IPS-NIHi11 (cell line): Measurements from ENCODE around the gene CCNF.

Source experiments
- DNase-seq: peaks from one replicate; pipeline ENCODE4 v3.0.0; 2012; ENCODE audit warnings: mixed read lengths, low spot score

CCNF gene

GRCh38 chr16:2501946-2502895 is 73.0 kb downstream of the CCNF start:
- no peak for DNase-seq

DNA sequence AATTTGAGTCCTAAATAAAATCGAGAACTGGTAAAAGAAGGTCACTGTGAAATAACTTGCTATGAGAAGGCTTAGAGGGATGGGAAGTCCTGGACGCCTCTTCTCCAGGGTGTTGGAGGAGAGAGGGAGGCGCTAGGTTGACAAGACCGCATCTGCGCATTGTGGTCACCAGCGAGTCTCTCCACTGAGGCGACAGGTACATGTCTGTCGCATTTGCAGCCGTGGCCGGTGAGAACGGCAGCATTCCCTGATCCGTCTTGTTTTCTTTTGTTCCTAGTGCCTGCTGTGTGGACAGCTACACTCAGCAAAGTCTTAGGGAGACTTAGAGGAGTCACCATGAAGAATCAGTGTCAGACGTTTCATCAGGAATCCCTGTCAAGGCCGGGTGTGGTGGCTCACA is 76.4 kb downstream of the CCNF start:
- no peak for DNase-seq

DNA sequence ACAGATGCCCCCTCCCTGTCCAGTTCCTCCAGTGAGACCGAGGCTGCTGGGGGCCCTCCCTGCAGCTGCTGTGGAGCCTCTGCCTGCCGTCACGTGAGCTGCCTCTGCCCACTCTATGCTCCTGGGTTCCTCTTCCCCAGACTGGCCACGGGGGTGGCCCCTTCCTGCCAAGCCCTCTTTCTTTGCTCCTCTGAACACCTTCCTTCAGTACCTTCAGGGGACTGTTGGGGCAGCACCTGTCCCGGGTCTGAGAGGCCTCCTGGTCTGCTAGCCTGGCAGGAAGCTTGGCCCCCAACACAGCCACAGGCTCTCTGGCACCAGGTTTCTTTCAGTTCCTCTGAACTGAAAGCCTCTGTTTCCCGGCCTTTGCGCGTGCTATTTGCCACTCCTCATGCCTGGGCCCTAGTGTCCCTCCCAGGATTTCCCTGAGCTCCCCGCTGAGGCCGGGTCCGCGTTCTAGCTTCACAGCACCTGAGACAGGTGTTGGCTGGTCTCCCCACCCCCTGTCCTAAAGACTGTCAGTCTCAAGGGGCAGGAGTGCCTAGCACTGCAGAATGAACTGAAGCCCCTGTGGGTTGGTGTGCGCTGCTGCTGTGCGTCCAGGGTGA is 77.9 kb downstream of the CCNF start:
- no peak for DNase-seq

DNA sequence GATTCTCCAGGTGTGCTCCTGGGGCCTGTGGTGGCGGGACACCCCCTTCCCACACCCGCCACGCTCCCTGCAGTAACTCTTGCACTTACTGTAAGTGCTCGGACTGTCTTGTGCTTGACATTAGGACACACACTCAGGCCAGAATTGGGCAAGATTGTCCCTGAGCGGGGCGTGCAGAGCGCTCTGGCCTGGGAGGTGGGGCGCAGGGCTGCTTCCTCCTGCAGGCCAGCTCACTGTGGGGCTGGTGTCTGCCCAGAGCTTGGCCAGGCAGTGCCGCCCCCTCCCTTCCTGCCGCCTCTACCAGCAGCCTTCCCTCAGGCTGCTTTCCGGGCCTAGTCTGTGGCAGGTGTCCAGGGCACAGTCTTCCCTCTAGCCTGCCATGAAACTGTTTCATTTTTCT is 78.4 kb downstream of the CCNF start:
- DNase-seq: no peak
